ENCODE results near the gene LAMA1. TPM values are rescaled to one million over a fixed set of nuclear protein-coding genes. Genes with fewer than 3 reads are reported as not detected.

Gene LAMA1
- total RNA-seq, 1 experiment from 2014 or later = 28.8 TPM

- no peak overlapping the region for H2AFZ ChIP-seq (ENCODE audit: low read length)
- no peaks in the 10 kb centered on the region for H3K79me1 ChIP-seq (ENCODE audit: insufficient read depth, low read depth, low read length, poor library complexity, severe bottlenecking)
- Mint-ChIP-seq H3K9me3 (no peaks in the 10 kb centered on the region), H3K27me3 (ENCODE audit: low read depth) (no peaks in the 10 kb centered on the region), H3K36me3 (ENCODE audit: insufficient read depth in 1 of 3, low read depth in 3 of 3) (peaks cover 0 to 4% (median 2%) of the 10 kb centered on the region in 3 experiments; a peak in 2 of 7 replicates), H3K4me3 (no peak overlapping the region), H3K4me1 (no peaks in the 10 kb centered on the region), H3K27ac (no peak overlapping the region)
- no peaks in the 10 kb centered on the region for H3K9me3 ChIP-seq (ENCODE audit: control insufficient read depth, low read depth, low read length)
- no peak for DNase-seq
- H3K18ac ChIP-seq (ENCODE audit: insufficient read length, low read depth, low read length) = no peak overlapping the region
- no peak overlapping the region for H3T11ph ChIP-seq (ENCODE audit: low read length)
- H3K79me2 ChIP-seq (ENCODE audit: insufficient read depth, low read length) = no peaks in the 10 kb centered on the region
- H3K23ac ChIP-seq (ENCODE audit: insufficient read length, low read depth, low read length) = no peak overlapping the region
- no peaks in the 10 kb centered on the region for H3K27me3 ChIP-seq (ENCODE audit: insufficient read depth, low read length)
- H2AK5ac ChIP-seq (ENCODE audit: insufficient read length, low read length) = no peak overlapping the region
- no peak overlapping the region for H3K56ac ChIP-seq (ENCODE audit: insufficient read length, low read depth, low read length)
- no peak overlapping the region for H3K27ac ChIP-seq (ENCODE audit: insufficient read length, low read depth, low read length)
- no CpG with 5 or more reads among the region's 7 CpGs for WGBS (ENCODE audit: extremely low coverage, insufficient read length, low lambda C conversion rate)
- no peak overlapping the region for H2BK120ac ChIP-seq (ENCODE audit: low read depth, low read length, poor library complexity, severe bottlenecking)
- no peaks in the 10 kb centered on the region for H3K4me1 ChIP-seq (ENCODE audit: insufficient read depth, low read length)
- H3K4me2 ChIP-seq (ENCODE audit: insufficient read depth, insufficient read length, low read length) = no peak overlapping the region
- no peak overlapping the region for H2BK20ac ChIP-seq (ENCODE audit: low read depth, low read length, poor library complexity, severe bottlenecking)
- no peak overlapping the region for H4K5ac ChIP-seq (ENCODE audit: insufficient read length, low read depth, low read length)
- no peak overlapping the region for H2BK15ac ChIP-seq (ENCODE audit: low read depth, low read length)
- H4K91ac ChIP-seq (ENCODE audit: insufficient read length, low read depth, low read length) = no peak overlapping the region
- no peak for TF ChIP-seq CTCF (conservative IDR thresholded peaks at IDR 0.05)
- H3K4ac ChIP-seq (ENCODE audit: low read depth, low read length) = no peak overlapping the region
- H4K20me1 ChIP-seq (ENCODE audit: control insufficient read depth, insufficient read depth, insufficient read length) = no peaks in the 10 kb centered on the region
- no peak overlapping the region for H2BK5ac ChIP-seq (ENCODE audit: insufficient read length, low read length)
- H4K8ac ChIP-seq (replicated peaks; ENCODE audit: insufficient read length, low read depth, low read length) = no peak overlapping the region
- H2BK12ac ChIP-seq (ENCODE audit: insufficient read length, low read depth, low read length) = no peak overlapping the region
- H3K9ac ChIP-seq (ENCODE audit: extremely low read depth, insufficient read length, low read length) = no peak overlapping the region
- no peaks in the 10 kb centered on the region for H3K23me2 ChIP-seq (ENCODE audit: insufficient read length, low read depth, low read length, poor library complexity, severe bottlenecking)
- no peak overlapping the region for H3K14ac ChIP-seq (ENCODE audit: insufficient read depth, low read length)
These were observed 69.5 kb downstream of the LAMA1 start for GRCh38 chr18:7048081-7048480.
